Inferior parietal cortex (tissue), 1 donor: ENCODE data around the gene MTUS2.

Source experiments
- DNase-seq: peaks from one replicate; pipeline ENCODE4 v3.0.0-alpha.2; 2016; ENCODE audit errors: extremely low spot score

MTUS2 gene

DNA sequence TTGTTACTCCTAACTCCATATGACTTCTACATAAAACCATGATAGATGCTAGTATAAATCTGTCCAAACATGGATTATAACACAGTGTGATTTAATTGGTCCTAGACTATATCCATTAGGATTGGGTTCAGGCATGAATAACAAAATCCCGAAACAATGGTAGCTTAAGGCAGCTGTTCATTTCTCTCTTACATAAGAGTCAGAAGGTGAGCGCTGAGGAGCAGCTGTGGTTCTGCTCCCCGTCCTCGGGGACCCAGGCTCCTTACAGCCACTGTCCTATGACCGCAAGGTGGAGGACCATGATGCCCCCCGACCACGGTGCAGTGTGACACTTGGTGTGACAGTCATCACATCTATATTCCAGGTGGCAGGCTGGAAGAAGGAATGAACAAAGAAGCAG, 629.6 kb downstream of the MTUS2 start:
- DNase-seq = no peak

DNA sequence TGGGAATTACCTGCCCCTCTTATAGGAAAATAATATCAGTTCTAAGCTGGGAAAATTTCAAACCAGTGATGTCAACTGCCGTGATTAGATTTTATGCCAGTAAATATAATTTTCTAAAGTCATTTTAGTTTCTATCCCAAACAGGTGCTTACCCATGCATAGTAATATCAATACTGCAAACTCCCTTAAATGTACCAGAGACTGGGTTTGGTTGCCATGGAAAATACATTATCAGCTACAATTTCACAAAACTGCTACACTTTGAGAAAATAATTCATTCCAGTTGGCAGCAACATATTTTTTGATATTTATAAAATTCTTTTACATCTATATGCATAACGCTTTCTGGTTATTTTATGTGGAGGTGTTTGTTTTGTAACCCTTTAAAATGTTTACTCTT, 631.8 kb downstream of the MTUS2 start:
- DNase-seq = no peak

DNA sequence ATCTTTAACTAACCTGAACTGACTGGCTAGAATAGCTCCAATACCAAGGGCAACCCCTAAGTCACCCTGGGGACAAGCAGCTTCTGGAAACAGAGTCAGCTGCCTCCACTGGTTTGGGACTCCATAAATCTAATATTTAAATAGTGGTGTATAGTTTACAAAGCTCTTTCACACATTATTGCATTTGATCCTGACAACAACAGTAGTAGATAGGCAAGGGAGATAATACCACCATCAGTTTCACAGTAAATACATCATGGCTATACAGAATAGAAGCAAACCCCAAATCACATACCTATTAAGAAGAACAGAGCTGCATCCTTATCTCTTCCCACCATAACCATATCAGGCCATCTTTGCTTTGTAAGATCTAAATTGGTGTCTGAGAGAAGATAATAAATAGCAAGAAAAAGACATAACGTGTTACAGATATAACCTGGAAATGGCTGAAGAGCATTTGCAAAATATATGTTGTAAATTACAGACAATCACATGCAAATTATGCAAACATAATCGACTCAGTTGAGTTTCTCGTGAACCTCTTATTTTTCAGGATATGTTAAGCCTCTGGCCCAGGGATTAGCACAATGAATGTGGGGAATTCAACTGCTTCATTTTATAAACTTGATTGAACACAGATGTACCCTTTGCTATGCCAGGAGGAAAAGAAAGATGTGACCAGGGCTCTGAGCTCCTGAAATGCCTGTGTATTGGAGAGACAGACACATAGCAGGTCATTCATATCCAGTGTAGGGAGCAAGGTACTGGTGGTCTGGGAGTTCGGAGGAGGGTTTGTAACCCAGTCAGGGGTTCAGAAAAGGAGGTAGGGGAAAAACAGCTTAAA, 632.9 kb downstream of the MTUS2 start:
- no peak for DNase-seq

DNA sequence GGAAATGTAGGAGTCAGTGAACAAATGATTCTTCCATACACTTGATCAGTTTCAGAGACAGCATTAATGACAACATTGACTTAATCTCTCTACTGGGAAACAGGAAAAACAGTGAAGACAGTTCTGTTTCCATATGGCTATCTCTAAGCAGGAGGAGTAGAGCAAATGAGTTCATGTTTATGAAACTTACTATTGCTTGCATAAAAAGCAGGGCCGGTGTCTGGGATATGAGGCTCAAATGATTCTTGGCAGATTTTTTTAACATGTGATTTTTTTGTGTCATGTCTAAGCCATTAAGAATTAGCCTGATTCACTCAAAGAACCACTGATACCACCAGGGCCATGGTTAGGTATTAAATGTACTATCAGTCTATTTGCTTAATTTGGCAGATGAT, 633.5 kb downstream of the MTUS2 start:
- DNase-seq = no peak

DNA sequence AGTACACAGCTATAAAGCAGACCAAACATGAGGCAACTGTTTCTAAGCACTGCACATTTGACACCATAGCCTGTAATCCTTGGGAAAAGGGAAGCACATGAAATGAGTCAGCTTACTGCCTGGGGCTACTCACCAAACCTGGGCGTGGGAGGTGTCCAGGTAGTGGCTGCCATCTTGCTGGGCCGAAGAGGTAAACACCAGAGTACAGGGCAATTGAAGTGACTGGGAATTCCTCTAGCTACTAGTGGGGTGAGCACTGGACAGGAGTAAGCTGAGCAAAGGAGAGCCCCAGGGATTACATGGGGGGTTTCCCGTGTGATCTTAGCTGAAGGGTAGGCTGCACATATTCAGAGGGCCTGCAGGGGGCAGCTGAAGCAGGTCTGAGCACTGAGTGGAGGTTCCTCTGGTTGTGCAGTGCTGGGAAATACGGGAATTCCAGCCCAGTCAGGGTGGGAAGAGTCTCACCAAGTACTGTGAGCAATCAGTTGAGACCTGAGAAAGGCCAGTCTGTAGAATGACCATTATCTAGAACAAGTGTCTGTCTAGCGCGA, 634.9 kb downstream of the MTUS2 start:
- no peak for DNase-seq

DNA sequence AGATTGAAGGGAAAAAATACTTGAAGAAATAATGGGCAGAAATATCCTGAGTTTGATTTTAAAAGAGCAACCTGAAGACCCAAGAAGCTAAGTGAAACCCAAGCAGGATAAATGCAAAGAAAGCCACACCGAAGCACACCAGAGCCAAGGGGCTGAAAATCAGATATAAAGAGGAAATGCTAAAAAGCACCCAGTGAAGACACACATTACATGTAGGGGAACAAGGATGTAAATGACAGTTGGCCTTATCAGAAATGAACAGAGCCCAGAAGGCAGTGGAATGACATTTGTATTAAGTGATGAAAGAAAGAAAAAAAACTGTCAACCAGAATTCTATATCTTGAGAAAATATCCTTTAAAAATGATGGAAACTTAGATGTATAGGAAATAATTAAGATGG, 636.3 kb downstream of the MTUS2 start:
- no peak for DNase-seq

DNA sequence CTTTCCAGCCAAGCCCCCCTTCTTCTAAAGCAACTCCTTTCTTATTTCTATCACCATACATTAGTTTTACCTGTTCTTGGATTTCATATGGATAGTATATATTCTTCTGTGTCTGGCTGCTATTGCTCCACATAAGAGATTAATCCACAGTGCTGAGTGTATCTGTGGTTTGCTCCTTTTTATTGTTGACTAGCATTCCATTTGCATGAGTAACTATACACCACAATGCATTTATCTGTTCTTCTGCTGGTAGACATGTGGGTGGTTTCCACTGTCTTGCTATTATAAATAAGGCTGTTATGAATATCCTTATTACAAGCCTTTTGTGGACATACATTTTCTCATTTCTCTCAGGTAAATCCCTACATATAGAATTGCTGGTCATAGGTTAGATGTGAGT, 637.2 kb downstream of the MTUS2 start:
- no peak for DNase-seq

DNA sequence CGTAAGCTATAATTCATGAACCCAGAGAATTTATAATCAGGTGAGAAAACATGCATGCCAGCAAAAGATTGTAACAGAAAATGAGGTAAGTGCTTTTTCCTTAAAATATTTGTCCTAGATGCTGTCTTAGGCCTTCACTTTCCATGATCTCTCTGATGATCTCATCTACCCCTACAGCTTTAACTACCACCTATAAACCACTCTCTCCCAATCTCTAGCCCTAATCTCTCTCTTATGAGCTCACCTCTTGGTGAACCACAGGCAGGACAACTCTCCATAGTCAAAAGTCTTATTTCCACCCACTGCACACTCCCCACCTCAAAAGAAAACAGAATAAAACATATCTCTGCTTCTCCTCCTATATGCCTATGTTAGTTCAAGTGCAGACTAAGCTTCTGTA, 638.3 kb downstream of the MTUS2 start:
- no peak for DNase-seq

DNA sequence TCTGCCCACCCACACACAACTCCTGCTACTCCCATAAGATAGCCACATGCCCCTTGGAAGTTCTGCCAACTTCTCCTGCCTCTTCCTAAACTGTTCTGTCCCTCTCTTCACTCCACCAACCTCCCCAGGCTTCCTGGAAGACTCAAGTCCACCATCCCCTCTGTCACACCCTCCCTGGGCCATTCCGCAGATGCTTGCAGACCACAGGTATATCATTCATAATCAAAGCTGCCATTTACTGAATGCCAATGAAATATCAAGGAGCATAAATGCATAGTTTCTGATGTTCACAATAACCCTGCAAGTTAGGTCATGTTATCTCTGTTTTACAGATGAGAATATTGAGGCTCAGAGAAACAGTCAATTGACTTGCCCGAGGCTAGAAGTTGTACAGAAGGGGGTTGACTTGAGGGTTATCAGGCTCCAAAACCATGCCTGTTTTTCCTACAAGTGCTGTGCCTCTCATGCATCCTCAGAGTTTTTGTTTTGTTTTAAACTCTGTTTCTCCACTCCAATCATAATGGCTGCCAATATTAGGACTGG, 639.7 kb downstream of the MTUS2 start:
- DNase-seq = no peak

DNA sequence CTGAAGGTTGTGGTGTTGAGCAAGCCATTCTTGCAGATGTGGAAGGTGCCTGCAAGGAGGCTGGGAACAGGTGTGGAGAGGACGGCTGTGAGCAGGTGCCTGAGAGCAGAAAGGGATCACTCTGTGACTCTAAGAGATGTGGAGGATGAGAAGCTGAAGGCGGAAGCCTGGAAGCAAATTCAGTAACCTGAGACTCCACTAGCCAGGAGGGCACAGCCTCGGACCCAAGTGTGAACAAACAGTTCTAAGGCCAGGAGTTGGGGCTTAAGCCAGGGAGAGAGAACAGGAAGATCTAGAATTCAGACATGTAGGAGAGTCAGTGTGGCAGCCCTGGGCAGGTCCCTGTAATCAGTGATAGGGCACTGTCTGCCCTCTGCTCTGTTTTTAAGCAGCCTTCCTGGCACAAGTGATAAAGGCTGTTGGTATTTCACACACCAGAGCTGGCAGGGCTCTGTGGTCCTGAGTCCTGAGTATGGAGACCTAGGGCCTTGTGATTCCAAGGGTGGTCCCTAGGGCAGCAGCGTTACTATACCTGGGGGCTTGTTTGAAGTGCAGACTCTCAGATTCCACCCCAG, 644.1 kb downstream of the MTUS2 start:
- DNase-seq = no peak

DNA sequence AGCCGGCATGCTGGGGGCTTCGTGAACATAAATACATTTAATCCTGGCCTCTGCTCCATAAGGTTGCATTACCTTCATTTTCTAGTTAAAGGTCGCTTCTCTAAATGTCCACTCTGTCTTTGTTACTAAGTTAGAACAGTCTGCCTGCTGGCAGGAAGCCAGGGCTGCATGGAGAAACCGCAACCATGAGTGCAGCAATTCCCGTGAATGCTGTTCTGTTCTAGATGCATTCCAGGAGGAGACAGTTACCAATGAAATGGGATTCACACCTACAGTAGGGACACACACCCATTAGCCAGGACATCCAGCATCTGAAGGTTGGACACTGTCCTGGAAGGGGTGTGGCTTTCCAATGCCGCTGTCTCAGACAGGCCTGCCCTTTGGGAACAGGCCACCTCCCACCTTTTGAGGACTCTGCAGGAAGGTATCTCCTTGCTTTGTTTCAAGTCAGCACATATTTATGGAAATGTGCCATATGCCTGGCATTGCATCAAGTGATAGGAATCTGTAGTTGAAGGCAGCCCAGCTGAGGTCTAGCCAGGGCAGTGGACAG, 645.7 kb downstream of the MTUS2 start:
- DNase-seq = no peak

DNA sequence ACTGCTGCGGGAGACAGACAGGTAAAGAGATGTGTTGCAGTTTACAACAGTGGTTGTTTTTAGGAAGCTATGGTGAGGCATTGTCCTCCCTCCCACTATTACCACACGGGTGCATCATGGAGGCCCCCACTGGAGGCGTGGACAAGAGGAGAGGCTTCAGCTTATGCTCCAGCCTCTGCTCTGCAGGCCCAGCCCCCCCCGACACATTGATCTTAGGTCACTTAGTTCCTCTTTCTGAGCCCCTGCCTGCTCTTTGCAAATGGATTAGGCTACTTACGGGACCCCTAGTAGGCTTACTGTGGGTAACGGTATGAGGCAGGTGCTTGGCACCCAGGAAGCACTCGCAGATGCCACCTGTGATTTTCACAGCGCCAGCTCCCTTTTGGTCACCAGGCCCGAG, 651.4 kb downstream of the MTUS2 start:
- DNase-seq = no peak

DNA sequence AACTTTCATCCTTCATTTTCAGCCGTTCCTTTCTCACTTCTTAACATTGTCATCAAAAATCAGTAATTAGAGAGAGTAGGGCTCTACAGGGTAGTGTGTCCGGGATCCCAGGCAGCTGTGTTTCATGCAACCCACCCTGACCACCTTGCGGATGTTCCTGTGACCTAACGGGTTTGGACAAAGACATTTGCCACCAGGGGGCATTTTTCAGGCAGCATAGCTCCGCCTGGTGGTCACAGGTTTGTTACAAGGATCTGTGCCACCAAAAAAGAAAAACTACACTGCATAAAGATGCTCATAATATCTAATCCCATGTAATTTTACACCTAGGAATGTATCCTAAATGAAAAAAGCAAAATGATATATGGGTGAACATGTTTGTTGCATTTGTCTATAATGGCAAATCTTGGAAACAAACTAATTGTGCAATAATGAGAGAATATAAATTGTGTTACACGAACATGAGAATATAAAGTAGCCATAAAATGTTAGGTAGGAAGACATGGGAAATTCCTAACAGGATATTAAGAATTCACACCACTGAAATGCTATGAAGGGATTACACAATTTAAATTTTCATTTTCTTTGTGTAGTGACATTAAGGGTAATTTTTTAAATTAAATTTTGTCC, 652.3 kb downstream of the MTUS2 start:
- DNase-seq = no peak

DNA sequence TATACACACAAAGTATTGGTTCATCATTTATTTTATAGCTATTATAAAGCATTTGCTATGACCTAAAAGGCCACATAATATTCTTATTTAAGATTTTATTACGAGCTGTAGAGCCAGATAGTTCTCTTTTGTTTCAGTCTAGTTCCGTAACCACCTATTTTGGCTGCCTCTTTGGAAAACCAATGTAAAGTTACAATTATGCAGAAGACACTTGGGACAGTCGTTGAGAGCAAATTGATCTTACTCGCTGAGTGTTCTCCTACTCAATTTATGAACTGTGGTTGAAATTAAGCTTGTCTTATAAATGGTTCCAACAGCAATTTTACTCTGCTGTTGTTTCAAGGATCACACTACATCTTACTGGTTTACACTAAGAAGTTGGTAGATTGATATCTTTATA, 653.0 kb downstream of the MTUS2 start:
- no peak for DNase-seq

DNA sequence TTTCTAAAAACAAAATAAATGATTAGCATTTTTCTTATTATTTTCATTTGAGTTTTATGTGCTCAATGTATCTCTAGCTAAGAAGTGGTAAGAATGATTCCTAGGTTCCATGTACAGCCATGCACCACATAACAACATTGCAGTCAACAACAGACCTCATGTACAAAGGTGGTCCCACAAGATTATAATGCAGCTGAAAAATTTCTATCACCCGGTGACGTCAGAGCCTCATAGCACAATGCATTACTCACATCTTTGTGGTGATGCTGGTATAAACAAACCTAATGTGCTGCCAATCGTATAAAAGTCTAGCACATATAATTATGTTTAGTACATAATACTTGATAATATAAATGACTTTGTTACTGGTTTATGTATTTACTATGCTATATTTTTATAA, 654.9 kb downstream of the MTUS2 start:
- DNase-seq = no peak

DNA sequence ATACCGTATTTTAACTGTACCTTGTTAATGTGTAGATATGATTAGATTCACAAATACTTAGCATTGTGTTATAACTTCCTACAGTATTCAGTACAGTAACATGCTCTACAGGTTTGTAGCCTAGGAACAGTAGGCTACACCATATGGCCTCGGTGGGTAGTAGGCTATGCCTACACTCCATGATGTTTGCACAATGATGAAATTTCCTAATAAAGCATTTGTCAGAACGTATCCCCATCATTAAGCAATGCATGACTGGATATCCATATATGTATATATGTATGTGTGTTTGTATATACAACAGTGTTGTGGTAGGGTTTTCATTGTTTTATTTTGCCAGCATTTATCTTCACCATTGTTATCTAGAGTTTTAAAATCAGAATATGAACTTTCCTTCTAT, 655.9 kb downstream of the MTUS2 start:
- no peak for DNase-seq

DNA sequence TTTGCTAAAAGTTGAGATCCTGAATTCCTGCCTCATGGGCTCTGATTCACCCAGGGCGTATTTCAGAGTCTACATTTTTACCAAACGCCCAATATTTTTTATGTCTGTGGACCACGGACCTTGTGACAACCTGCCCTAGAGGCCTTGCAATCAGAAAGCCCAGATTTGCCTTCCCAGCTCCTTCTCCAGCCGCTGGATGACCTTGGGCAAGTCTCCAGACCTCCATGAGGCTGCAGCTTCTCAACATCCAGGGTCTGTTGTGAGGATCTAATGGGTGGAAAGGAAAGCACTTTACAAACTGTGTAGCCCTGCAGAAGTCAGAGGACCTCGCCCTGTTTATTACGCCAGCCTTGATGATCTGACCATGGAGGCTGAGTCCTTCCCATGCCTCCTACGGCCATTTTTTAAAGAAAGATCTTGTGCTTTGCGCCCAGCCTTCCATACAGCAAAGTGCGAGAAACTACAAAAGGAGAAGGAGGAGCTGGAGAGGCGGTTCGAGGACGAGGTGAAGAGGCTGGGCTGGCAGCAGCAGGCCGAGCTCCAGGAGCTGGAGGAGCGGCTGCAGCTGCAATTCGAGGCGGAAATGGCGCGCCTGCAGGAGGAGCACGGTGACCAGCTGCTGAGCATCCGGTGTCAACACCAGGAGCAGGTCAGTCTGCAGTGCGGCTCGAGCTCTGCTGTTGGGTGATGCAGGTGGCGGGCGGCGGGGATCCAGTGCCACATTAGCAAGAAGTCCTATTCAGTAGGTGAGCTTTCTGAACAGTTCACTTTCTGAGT, 659.8 kb downstream of the MTUS2 start:
- no peak for DNase-seq

DNA sequence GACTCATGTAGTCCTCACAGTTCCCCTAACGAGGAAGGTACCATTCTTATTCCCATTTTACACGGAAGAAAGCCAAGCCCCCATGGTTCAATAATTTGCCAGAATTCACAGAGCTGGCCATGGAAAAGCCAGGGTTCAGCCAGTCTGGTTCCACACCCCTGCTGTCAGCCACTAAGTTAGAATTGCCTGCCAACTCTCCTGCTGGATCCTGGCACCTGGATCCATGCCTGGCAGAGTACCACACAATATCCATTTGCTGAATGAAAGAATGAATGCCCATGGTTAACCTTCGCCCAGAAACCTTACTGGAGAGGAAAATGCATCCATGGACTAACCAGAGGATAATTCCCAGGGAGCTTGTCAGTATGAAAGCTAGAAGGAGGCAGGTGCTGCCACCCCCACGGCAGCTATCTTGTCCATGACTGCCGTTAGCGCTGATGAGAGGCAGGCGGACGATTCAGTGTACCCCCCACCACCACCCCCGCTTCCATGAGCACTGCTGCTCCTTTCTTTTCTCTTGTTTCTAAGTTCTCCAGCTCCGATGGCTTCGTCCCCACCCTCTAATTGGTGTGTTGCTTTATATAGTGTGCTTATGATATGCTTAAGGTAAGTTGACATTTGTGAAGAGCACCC, 660.9 kb downstream of the MTUS2 start:
- no peak for DNase-seq

DNA sequence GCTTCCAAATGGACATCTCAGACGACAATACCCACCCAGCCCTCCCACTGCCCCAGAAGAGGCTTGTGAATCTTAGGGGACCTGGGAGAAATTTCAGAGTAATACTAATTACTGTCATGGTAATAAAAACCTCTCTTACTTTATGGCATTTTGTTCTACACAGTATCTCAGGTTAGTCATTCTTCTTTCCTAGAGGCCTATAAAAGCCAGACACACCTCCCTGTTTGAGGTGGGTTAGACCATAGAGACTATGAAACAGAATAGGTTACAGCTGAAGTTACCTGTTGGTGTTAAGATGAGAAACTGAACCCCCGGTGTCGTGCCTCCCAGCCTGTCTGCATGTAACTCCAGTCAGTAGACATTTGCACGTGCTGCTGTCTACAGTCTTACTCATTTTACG, 661.5 kb downstream of the MTUS2 start:
- DNase-seq = no peak

DNA sequence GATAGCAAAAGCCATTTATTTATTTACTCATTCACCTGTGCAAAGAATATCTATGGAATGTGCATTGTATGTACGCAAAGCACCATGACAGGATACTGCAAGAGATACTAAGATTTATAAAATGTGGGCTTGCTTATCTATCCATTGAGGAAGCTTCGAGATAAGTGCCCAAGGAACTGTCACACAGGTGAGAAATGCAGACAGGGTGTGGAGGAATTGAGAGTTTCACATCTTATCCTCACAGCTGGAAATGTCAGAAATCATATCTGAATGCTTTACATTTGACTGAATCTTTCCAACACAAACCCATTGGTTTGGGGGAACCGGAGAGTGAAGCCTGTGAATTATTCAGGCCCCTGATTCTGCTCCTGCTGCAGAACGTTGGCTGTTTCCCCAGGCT, 662.4 kb downstream of the MTUS2 start:
- DNase-seq = no peak

DNA sequence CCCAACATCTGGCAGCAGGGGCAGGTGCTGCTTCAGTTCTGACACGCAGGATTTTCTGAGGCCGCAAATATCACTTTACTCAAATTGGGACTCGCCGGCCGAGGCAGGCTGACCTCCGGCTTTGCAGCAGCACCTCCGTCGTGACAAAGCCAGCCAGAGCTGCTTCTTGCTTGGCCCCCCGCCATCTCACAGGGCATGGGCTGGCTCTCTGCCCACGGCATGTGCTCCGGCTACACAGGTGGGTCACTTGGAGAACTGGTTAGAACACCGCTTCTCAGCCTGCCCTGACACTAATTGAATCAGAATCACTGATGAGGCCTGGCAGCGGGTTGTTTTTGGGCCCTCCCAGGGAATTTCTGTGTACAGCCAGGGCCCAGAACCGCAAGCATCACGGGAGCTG, 663.1 kb downstream of the MTUS2 start:
- no peak for DNase-seq
